ENCODE results near the gene PHF14.

DNA sequence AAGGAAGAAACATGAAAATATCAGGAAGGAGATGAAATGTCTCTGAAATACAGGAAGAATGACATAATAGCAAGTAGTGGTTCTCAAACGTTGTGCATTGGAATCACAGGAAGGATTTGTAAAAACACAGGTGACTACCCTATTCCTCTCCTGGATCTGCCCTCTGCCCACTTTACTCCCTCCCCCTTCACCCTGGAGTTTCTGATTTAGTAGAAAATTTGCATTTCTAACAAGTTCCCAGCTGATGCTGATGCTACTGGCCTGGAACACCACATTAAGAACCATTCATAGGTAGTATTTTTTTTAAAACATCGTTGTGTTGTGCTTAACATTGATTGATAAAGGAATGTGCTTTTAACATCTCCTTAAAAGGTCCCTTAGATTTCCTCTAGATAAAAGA is 130.9 kb downstream of the PHF14 start:
- TF ChIP-seq ZNF274 (IDR thresholded peaks at IDR 0.05; ENCODE audit: low read depth, low read length) = no peak
- no peak for TF ChIP-seq YY1 (IDR thresholded peaks at IDR 0.05; ENCODE audit: insufficient read depth, insufficient read length)
